ENCODE measurements around the gene ACKR2.

The ACKR2 gene

DNA sequence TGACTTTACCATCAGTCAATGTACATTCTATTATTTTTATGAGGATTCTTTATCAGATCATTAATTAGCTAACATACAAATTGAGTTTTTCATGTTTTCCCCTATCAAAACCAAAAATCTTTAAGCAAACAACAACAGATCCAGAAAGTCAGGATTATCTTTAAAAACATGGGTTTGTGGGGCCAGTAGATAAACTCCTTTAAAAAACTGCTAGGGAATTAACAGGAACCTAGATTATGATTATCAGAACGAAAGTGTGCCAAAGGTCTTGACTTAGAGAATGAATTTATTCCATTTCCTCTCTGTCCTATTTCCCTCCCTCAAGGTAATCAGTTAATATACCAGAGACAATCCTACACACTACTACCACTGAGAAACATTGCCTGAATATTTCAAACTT, 23.0 kb upstream of the ACKR2 start:
- Histone ChIP-seq H3K4me2 (no peak overlapping the region), H4K20me1 (ENCODE audit: insufficient read depth) (no peaks in the 10 kb centered on the region), H3K9ac (no peak overlapping the region), H2AFZ (ENCODE audit: low read depth) (no peak overlapping the region), H3K4me3 (IDR thresholded peaks at IDR 0.05; ENCODE audit: insufficient read depth, low read depth, low read length) (no peak overlapping the region), H3K27ac (no peak overlapping the region), H3K79me2 (ENCODE audit: insufficient read depth, low read depth) (no peaks in the 10 kb centered on the region), H3K36me3 (ENCODE audit: insufficient read depth) (no peaks in the 10 kb centered on the region), H3K27me3 (ENCODE audit: insufficient read depth, low read depth) (no peaks in the 10 kb centered on the region), H3K4me1 (ENCODE audit: low read depth, poor library complexity, severe bottlenecking) (no peaks in the 10 kb centered on the region)
- no peak for TF ChIP-seq CTCF (conservative IDR thresholded peaks at IDR 0.05; ENCODE audit: low read depth, low read length)

GRCh38 chr3:42786631-42787030, 22.6 kb upstream of the ACKR2 start:
- no peak overlapping the region for H3K4me2 ChIP-seq
- H2AFZ ChIP-seq (ENCODE audit: low read depth) = no peak overlapping the region
- no peak overlapping the region for H3K27ac ChIP-seq
- H3K9ac ChIP-seq = no peak overlapping the region
- no peaks in the 10 kb centered on the region for H3K79me2 ChIP-seq (ENCODE audit: insufficient read depth, low read depth)
- no peaks in the 10 kb centered on the region for H3K27me3 ChIP-seq (ENCODE audit: insufficient read depth, low read depth)
- H3K4me1 ChIP-seq (ENCODE audit: low read depth, poor library complexity, severe bottlenecking) = no peaks in the 10 kb centered on the region
- no peak for TF ChIP-seq CTCF (conservative IDR thresholded peaks at IDR 0.05; ENCODE audit: low read depth, low read length)
- H4K20me1 ChIP-seq (ENCODE audit: insufficient read depth) = no peaks in the 10 kb centered on the region
- H3K4me3 ChIP-seq (IDR thresholded peaks at IDR 0.05; ENCODE audit: insufficient read depth, low read depth, low read length) = no peak overlapping the region
- no peaks in the 10 kb centered on the region for H3K36me3 ChIP-seq (ENCODE audit: insufficient read depth)

- Histone ChIP-seq H3K27me3 (ENCODE audit: insufficient read depth, low read depth) (no peaks in the 10 kb centered on the region), H3K9ac (no peak overlapping the region), H3K4me3 (IDR thresholded peaks at IDR 0.05; ENCODE audit: insufficient read depth, low read depth, low read length) (no peak overlapping the region), H3K36me3 (ENCODE audit: insufficient read depth) (no peaks in the 10 kb centered on the region), H3K79me2 (ENCODE audit: insufficient read depth, low read depth) (no peaks in the 10 kb centered on the region), H2AFZ (ENCODE audit: low read depth) (no peak overlapping the region), H3K4me1 (ENCODE audit: low read depth, poor library complexity, severe bottlenecking) (no peaks in the 10 kb centered on the region), H3K27ac (no peak overlapping the region), H3K4me2 (no peak overlapping the region), H4K20me1 (ENCODE audit: insufficient read depth) (no peaks in the 10 kb centered on the region)
- no peak for TF ChIP-seq CTCF (conservative IDR thresholded peaks at IDR 0.05; ENCODE audit: low read depth, low read length)
Observed at GRCh38 chr3:42790714-42791229, 18.5 kb upstream of the ACKR2 start.

GRCh38 chr3:42795621-42796181, 13.5 kb upstream of the ACKR2 start:
- no peaks in the 10 kb centered on the region for H3K27me3 ChIP-seq (ENCODE audit: insufficient read depth, low read depth)
- H3K79me2 ChIP-seq (ENCODE audit: insufficient read depth, low read depth) = no peaks in the 10 kb centered on the region
- H3K4me2 ChIP-seq = no peak overlapping the region
- TF ChIP-seq CTCF (conservative IDR thresholded peaks at IDR 0.05; ENCODE audit: low read depth, low read length) = no peak
- H3K9ac ChIP-seq = no peak overlapping the region
- H3K36me3 ChIP-seq (ENCODE audit: insufficient read depth) = no peaks in the 10 kb centered on the region
- no peaks in the 10 kb centered on the region for H3K4me1 ChIP-seq (ENCODE audit: low read depth, poor library complexity, severe bottlenecking)
- H2AFZ ChIP-seq (ENCODE audit: low read depth) = no peak overlapping the region
- no peak overlapping the region for H3K4me3 ChIP-seq (IDR thresholded peaks at IDR 0.05; ENCODE audit: insufficient read depth, low read depth, low read length)
- no peak overlapping the region for H3K27ac ChIP-seq
- no peaks in the 10 kb centered on the region for H4K20me1 ChIP-seq (ENCODE audit: insufficient read depth)

Measured in KMS-11 (cell line).